ENCODE measurements around the gene NUMB. TPM values are rescaled to one million over a fixed set of nuclear protein-coding genes. Genes with fewer than 3 reads are reported as not detected.

The NUMB gene
- total RNA-seq, 2 donors from 2014 or later, result 79.9 to 85.2 TPM

DNA sequence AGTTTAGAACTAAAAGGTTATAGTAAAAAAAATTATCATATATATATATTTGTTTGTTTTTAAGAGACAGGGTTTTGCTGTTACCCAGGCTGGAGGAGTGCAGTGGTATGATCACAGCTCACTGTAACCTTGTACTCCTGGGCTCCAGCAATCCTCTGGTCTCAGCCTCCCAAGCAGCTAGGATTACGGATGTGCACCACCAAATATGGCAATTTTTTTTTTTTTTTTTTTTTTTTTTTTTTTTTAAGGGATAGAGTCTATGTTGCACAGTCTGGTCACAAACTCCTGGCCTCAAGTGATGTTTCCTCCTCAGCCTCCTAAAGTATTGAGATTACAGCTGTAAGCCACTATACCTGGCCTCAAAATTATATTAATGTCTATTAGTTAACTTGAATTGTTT is 172.4 kb downstream of the NUMB start:
- peaks cover 82% of the 10 kb centered on the region for H3K36me3 ChIP-seq (ENCODE audit: control insufficient read depth, insufficient read depth, low read length)
- TF ChIP-seq, protein P1, sequence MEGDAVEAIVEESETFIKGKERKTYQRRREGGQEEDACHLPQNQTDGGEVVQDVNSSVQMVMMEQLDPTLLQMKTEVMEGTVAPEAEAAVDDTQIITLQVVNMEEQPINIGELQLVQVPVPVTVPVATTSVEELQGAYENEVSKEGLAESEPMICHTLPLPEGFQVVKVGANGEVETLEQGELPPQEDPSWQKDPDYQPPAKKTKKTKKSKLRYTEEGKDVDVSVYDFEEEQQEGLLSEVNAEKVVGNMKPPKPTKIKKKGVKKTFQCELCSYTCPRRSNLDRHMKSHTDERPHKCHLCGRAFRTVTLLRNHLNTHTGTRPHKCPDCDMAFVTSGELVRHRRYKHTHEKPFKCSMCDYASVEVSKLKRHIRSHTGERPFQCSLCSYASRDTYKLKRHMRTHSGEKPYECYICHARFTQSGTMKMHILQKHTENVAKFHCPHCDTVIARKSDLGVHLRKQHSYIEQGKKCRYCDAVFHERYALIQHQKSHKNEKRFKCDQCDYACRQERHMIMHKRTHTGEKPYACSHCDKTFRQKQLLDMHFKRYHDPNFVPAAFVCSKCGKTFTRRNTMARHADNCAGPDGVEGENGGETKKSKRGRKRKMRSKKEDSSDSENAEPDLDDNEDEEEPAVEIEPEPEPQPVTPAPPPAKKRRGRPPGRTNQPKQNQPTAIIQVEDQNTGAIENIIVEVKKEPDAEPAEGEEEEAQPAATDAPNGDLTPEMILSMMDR (conservative IDR thresholded peaks at IDR 0.05), result no peak
- Mint-ChIP-seq H3K9me3 (no peaks in the 10 kb centered on the region), H3K27me3 (ENCODE audit: insufficient read depth) (no peaks in the 10 kb centered on the region), H3K4me3 (no peak overlapping the region), H3K4me1 (no peaks in the 10 kb centered on the region), H3K27ac (no peak overlapping the region), H3K36me3 (ENCODE audit: low read depth) (peaks cover 45% of the 10 kb centered on the region)
- no peak overlapping the region for H3K4me3 ChIP-seq (ENCODE audit: low read length)
- H3K9me3 ChIP-seq (ENCODE audit: control insufficient read depth, low read length), result no peaks in the 10 kb centered on the region
- H3K4me1 ChIP-seq (ENCODE audit: control insufficient read depth, insufficient read depth, low read length), result no peaks in the 10 kb centered on the region
- H3K27me3 ChIP-seq (ENCODE audit: control insufficient read depth, insufficient read depth, low read length, poor library complexity, severe bottlenecking), result no peaks in the 10 kb centered on the region
- WGBS, 2 experiments (ENCODE audit: insufficient coverage in 1 of 2, insufficient read length in 1 of 2), result 100% methylated on average over 1 of the region's 1 CpG; no CpG with 5 or more reads in 1 of the 2 experiments
- no peak overlapping the region for H3K9ac ChIP-seq (ENCODE audit: extremely low read depth, low read length, poor library complexity, severe bottlenecking)
- no peak for DNase-seq
- H3K27ac ChIP-seq (ENCODE audit: low read depth, low read length), result no peak overlapping the region

DNA sequence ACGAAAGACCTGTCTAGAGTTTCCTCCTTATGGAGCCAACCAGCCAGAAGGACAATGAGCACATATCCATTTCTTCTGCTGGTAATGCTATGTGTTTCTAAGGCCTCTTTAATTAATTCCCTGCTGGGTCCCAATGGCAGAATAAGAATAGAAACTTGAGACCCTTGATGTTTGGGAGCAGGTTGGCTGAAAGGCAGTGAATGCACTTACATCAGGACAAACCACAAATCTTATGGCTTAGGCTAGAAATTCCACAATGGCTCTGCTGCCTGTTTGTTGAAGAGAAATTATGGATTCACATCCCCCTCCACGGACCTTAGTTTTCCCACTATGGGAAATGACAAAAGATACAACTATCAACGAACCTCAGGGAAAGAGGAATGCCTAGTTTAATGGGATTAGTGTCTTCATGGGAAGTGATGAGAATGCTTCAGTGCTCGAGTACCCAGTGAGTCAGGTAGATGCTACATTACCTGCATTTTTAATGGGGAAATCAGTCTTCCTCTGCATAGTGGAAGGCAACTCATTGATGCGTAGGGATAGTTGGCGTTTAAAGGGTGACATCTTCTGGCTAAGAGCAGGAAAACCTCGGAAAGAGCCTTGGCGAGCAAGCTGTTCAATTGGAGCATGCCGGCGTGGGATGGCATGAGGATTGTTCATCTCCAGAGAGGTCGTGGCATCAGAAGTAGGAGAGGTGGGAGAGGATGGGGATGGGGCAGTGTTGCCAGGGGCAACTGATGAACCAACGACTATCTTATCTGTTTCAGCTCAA is 174.6 kb downstream of the NUMB start:
- Histone ChIP-seq H3K4me1 (ENCODE audit: control insufficient read depth, insufficient read depth, low read length) (no peaks in the 10 kb centered on the region), H3K36me3 (ENCODE audit: control insufficient read depth, insufficient read depth, low read length) (peaks cover 81% of the 10 kb centered on the region), H3K4me3 (ENCODE audit: low read length) (no peak overlapping the region), H3K9me3 (ENCODE audit: control insufficient read depth, low read length) (no peaks in the 10 kb centered on the region), H3K27ac (ENCODE audit: low read depth, low read length) (no peak overlapping the region), H3K9ac (ENCODE audit: extremely low read depth, low read length, poor library complexity, severe bottlenecking) (no peak overlapping the region), H3K27me3 (ENCODE audit: control insufficient read depth, insufficient read depth, low read length, poor library complexity, severe bottlenecking) (no peaks in the 10 kb centered on the region)
- H3K4me1 Mint-ChIP-seq, result no peaks in the 10 kb centered on the region
- H3K27ac Mint-ChIP-seq, result no peak overlapping the region
- no peak overlapping the region for H3K4me3 Mint-ChIP-seq
- 42 to 57% methylated on average over 11 to 12 of the region's 12 CpGs for WGBS, 2 experiments (ENCODE audit: insufficient coverage in 1 of 2, insufficient read length in 1 of 2)
- H3K36me3 Mint-ChIP-seq (ENCODE audit: low read depth), result peaks cover 47% of the 10 kb centered on the region
- H3K27me3 Mint-ChIP-seq (ENCODE audit: insufficient read depth), result no peaks in the 10 kb centered on the region
- peak; percentile 79 for DNase-seq
- no peaks in the 10 kb centered on the region for H3K9me3 Mint-ChIP-seq
- TF ChIP-seq, protein P1 (conservative IDR thresholded peaks at IDR 0.05), result peak; percentile 68

DNA sequence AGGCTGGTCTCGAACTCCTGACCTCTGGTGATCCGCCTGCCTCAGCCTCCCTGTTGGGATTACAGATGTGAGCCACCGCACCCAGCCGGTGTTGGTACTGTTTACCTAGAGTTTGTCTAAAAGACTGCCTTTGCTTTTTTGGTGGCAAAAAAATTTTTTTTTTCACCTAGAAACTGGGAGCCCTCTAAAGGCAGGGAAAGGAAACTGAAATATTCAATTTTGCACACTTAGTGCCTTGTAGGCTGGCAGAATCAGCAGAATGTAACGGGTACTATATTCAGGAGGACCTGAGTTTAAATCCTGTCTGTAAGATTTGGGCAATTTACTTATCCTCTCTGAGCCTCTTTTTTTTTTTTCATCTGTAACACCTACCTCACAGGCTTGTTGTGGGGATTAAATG is 177.4 kb downstream of the NUMB start:
- Mint-ChIP-seq H3K27ac (no peak overlapping the region), H3K27me3 (ENCODE audit: insufficient read depth) (no peaks in the 10 kb centered on the region), H3K4me1 (no peaks in the 10 kb centered on the region), H3K36me3 (ENCODE audit: low read depth) (peaks cover 61% of the 10 kb centered on the region), H3K4me3 (no peak overlapping the region), H3K9me3 (no peaks in the 10 kb centered on the region)
- Histone ChIP-seq H3K4me1 (ENCODE audit: control insufficient read depth, insufficient read depth, low read length) (no peaks in the 10 kb centered on the region), H3K27me3 (ENCODE audit: control insufficient read depth, insufficient read depth, low read length, poor library complexity, severe bottlenecking) (no peaks in the 10 kb centered on the region), H3K27ac (ENCODE audit: low read depth, low read length) (no peak overlapping the region), H3K9me3 (ENCODE audit: control insufficient read depth, low read length) (no peaks in the 10 kb centered on the region), H3K36me3 (ENCODE audit: control insufficient read depth, insufficient read depth, low read length) (peaks cover 77% of the 10 kb centered on the region), H3K4me3 (ENCODE audit: low read length) (no peak overlapping the region), H3K9ac (ENCODE audit: extremely low read depth, low read length, poor library complexity, severe bottlenecking) (no peak overlapping the region)
- TF ChIP-seq, protein P1 (conservative IDR thresholded peaks at IDR 0.05), result peak; percentile 14
- WGBS, 2 experiments (ENCODE audit: insufficient coverage in 1 of 2, insufficient read length in 1 of 2), result 95 to 98% methylated on average over 5 of the region's 5 CpGs
- no peak for DNase-seq
